ENCODE results near the gene VPS72. TPM values are rescaled to one million over a fixed set of nuclear protein-coding genes. Genes with fewer than 3 reads are reported as not detected.
A peak's percentile ranks its signal among the peaks of the same experiment; 100 is the strongest.

VPS72 gene
- total and polyA plus RNA-seq, 2 donors (not counting 3 experiments of a cell fraction or from before 2014, with no cell fraction given), result 76.2 to 85.2 TPM

- Histone ChIP-seq H2AFZ (ENCODE audit: low read depth, low read length) (peak overlapping the region; percentile 90), H3K4me3 (replicated peaks in 1 of 3; ENCODE audit: insufficient read depth in 1 of 3, low read depth in 1 of 3, low read length in 3 of 3) (peak overlapping the region; percentile 65 to 89 (median 81)), H3K9me1 (replicated peaks; ENCODE audit: control insufficient read depth, extremely low read depth, insufficient read depth, low read length) (no peaks in the 10 kb centered on the region), H3K9me3 (replicated peaks; ENCODE audit: control insufficient read depth, insufficient read depth, low read length) (no peaks in the 10 kb centered on the region), H3K36me3 (ENCODE audit: control insufficient read depth in 2 of 2, extremely low read depth in 1 of 2, insufficient read depth in 2 of 2, low read length in 2 of 2) (peaks cover 0 to 15% of the 10 kb centered on the region in 2 experiments), H3K27me3 (ENCODE audit: control insufficient read depth in 2 of 2, insufficient read depth in 2 of 2, low read length in 2 of 2) (no peaks in the 10 kb centered on the region), H3K9ac (replicated peaks; ENCODE audit: extremely low read depth, insufficient read depth, low read length) (peak overlapping the region; percentile 94), H3K4me2 (ENCODE audit: insufficient read depth, low read length) (peak overlapping the region; percentile 92), H3K79me2 (ENCODE audit: control insufficient read depth, insufficient read depth, low read length) (peaks cover 21% of the 10 kb centered on the region), H3K4me1 (ENCODE audit: control insufficient read depth, extremely low read depth, insufficient read depth, low read length) (peaks cover 19% of the 10 kb centered on the region), H3K27ac (ENCODE audit: insufficient read depth, low read depth, low read length) (peak overlapping the region; percentile 61), H4K20me1 (replicated peaks; ENCODE audit: control insufficient read depth, extremely low read depth, insufficient read depth, low read length) (no peaks in the 10 kb centered on the region)
- ChIA-PET POLR2A (interaction anchor here (0.8 kb wide), 1 partner anchor 586 kb away, joined by 3 read pairs; the partner anchor contains the start of gene MCL1), CTCF (interaction anchor here (0.6 to 2.9 kb wide), 9 partner anchors 8 to 141 kb away, joined by 3 to 17 read pairs (median 4); partner anchors contain the start of gene TNFAIP8L2)
- dilution Hi-C loops (cut with MboI; ENCODE audit: extremely low pct_ligation_motif_present, low sequenced_read_pairs), result no loop called here
- no peak for TF ChIP-seq FOS (IDR thresholded peaks at IDR 0.05; ENCODE audit: borderline replicate concordance, insufficient read depth, low read length)
- TF ChIP-seq POLR2AphosphoS5 (IDR thresholded peaks at IDR 0.05; ENCODE audit: insufficient read depth, low read depth, low read length), result no peak
- TF ChIP-seq GATA2 (IDR thresholded peaks at IDR 0.05; ENCODE audit: insufficient read depth, insufficient read length, low read depth, low read length), result no peak
- TF ChIP-seq MAX (IDR thresholded peaks at IDR 0.05; ENCODE audit: insufficient read depth, insufficient read length), result no peak
- no peak for TF ChIP-seq CTCF (IDR thresholded peaks at IDR 0.05; ENCODE audit: extremely low read depth in 1 of 2, insufficient read depth in 1 of 2, low read depth in 1 of 2, low read length in 2 of 2)
- TF ChIP-seq POLR2A (IDR thresholded peaks at IDR 0.05; ENCODE audit: low read depth, low read length), result no peak
- no peak for TF ChIP-seq EZH2 (IDR thresholded peaks at IDR 0.05; ENCODE audit: borderline replicate concordance, low read depth, low read length, severe bottlenecking)
- TF ChIP-seq MYC (IDR thresholded peaks at IDR 0.05; ENCODE audit: low read depth, low read length), result no peak
- no peak for TF ChIP-seq JUN (IDR thresholded peaks at IDR 0.05; ENCODE audit: borderline replicate concordance, insufficient read depth, insufficient read length, low read depth)
- no peak for DNase-seq (ENCODE audit: low read depth, low spot score)
- BruUV-seq (replicated peaks), result no TSS peak
- intact Hi-C loops (cut with micrococcal nuclease), result loop anchor here (1.0 kb wide), 2 partner anchors 19 to 25 kb away; partner anchors contain the start of genes SEMA6C and VPS72
- FAIRE-seq, result peak; percentile 8
These were observed 24.7 kb downstream of the VPS72 start for GRCh38 chr1:151165281-151165737.
